Inferior parietal cortex (tissue), 1 donor: ENCODE measurements around the gene SIRT1.
"Not testable (repeated sequence)": the region's sequence is repeated elsewhere in the genome, so short reads cannot be mapped to it uniquely, and the experiment has no call there.

ENCODE experiments used
- DNase-seq: peaks from one replicate; pipeline ENCODE4 v3.0.0-alpha.2; 2016; ENCODE audit errors: extremely low spot score

The SIRT1 gene

GRCh38 chr10:67965456-67965855 is 81.0 kb downstream of the SIRT1 start:
- no peak for DNase-seq

GRCh38 chr10:67966035-67966434 is 81.6 kb downstream of the SIRT1 start:
- DNase-seq = not testable (repeated sequence)
